ENCODE results near the gene MGMT. TPM values are rescaled to one million over a fixed set of nuclear protein-coding genes. Genes with fewer than 3 reads are reported as not detected.

The MGMT gene
- total RNA-seq, 1 donor from 2014 or later, result 13.9 TPM

GRCh38 chr10:129494740-129495139 lies 27.7 kb downstream of the MGMT start:
- Mint-ChIP-seq H3K36me3 (ENCODE audit: low read depth) (peaks cover 16% of the 10 kb centered on the region), H3K9me3 (ENCODE audit: low read depth) (peaks cover 33% of the 10 kb centered on the region), H3K27me3 (ENCODE audit: low read depth) (no peaks in the 10 kb centered on the region), H3K4me3 (ENCODE audit: unreplicated experiment) (no peak overlapping the region), H3K4me1 (ENCODE audit: low read depth) (no peaks in the 10 kb centered on the region), H3K27ac (ENCODE audit: unreplicated experiment) (no peak overlapping the region)
- DNase-seq (ENCODE audit: low spot score), result no peak
- TF ChIP-seq CTCF (IDR thresholded peaks at IDR 0.05), result no peak

- Mint-ChIP-seq H3K27ac (ENCODE audit: unreplicated experiment) (no peak overlapping the region), H3K9me3 (ENCODE audit: low read depth) (peaks cover 28% of the 10 kb centered on the region), H3K27me3 (ENCODE audit: low read depth) (no peaks in the 10 kb centered on the region), H3K4me1 (ENCODE audit: low read depth) (no peaks in the 10 kb centered on the region), H3K36me3 (ENCODE audit: low read depth) (peaks cover 16% of the 10 kb centered on the region), H3K4me3 (ENCODE audit: unreplicated experiment) (no peak overlapping the region)
- TF ChIP-seq CTCF (IDR thresholded peaks at IDR 0.05), result no peak
- DNase-seq (ENCODE audit: low spot score), result no peak
Measured at GRCh38 chr10:129495256-129495655, 28.2 kb downstream of the MGMT start.

GRCh38 chr10:129495698-129496097 lies 28.7 kb downstream of the MGMT start:
- Mint-ChIP-seq H3K9me3 (ENCODE audit: low read depth) (peaks cover 26% of the 10 kb centered on the region), H3K27me3 (ENCODE audit: low read depth) (no peaks in the 10 kb centered on the region), H3K4me3 (ENCODE audit: unreplicated experiment) (no peak overlapping the region), H3K4me1 (ENCODE audit: low read depth) (no peaks in the 10 kb centered on the region), H3K27ac (ENCODE audit: unreplicated experiment) (no peak overlapping the region), H3K36me3 (ENCODE audit: low read depth) (peaks cover 16% of the 10 kb centered on the region)
- DNase-seq (ENCODE audit: low spot score), result no peak
- TF ChIP-seq CTCF (IDR thresholded peaks at IDR 0.05), result no peak

- H3K4me3 Mint-ChIP-seq (ENCODE audit: unreplicated experiment), result no peak overlapping the region
- H3K4me1 Mint-ChIP-seq (ENCODE audit: low read depth), result no peaks in the 10 kb centered on the region
- TF ChIP-seq CTCF (IDR thresholded peaks at IDR 0.05), result no peak
- peaks cover 13% of the 10 kb centered on the region for H3K9me3 Mint-ChIP-seq (ENCODE audit: low read depth)
- no peaks in the 10 kb centered on the region for H3K27me3 Mint-ChIP-seq (ENCODE audit: low read depth)
- H3K27ac Mint-ChIP-seq (ENCODE audit: unreplicated experiment), result no peak overlapping the region
- DNase-seq (ENCODE audit: low spot score), result no peak
- peaks cover 9% of the 10 kb centered on the region for H3K36me3 Mint-ChIP-seq (ENCODE audit: low read depth)
Measured at GRCh38 chr10:129497013-129497412, 30.0 kb downstream of the MGMT start.

GRCh38 chr10:129498680-129499079 lies 31.6 kb downstream of the MGMT start:
- DNase-seq (ENCODE audit: low spot score), result no peak
- Mint-ChIP-seq H3K27me3 (ENCODE audit: low read depth) (no peaks in the 10 kb centered on the region), H3K36me3 (ENCODE audit: low read depth) (peaks cover 7% of the 10 kb centered on the region), H3K4me3 (ENCODE audit: unreplicated experiment) (no peak overlapping the region), H3K27ac (ENCODE audit: unreplicated experiment) (no peak overlapping the region), H3K9me3 (ENCODE audit: low read depth) (peaks cover 9% of the 10 kb centered on the region), H3K4me1 (ENCODE audit: low read depth) (no peaks in the 10 kb centered on the region)
- TF ChIP-seq CTCF (IDR thresholded peaks at IDR 0.05), result no peak

Data from chondrocyte (in vitro differentiated cells).